H9 (cell line): ENCODE data around the gene SERPINA3. TPM values are rescaled to one million over a fixed set of nuclear protein-coding genes. Genes with fewer than 3 reads are reported as not detected.

ENCODE experiments used
- DNase-seq: peaks from one replicate; pipeline ENCODE4 v3.0.0-alpha.2; 2017
- H2AFZ ChIP-seq: one replicate; pipeline ENCODE4 v1.6.1; 2013; ENCODE audit warnings: mild to moderate bottlenecking, low read length, control low read depth, moderate library complexity
- H2AK5ac ChIP-seq: 2 replicates; pipeline ENCODE4 v1.6.1; 2013; ENCODE audit warnings: low read length, control low read depth, mixed read lengths; ENCODE audit not compliant: insufficient read length
- H2BK120ac ChIP-seq: one replicate; pipeline ENCODE4 v1.6.1; 2013; ENCODE audit warnings: low read depth, mild to moderate bottlenecking, low read length, control low read depth, inconsistent platforms; ENCODE audit not compliant: poor library complexity, severe bottlenecking
- H2BK12ac ChIP-seq: 2 replicates; pipeline ENCODE4 v1.6.1; 2013; ENCODE audit warnings: low read length, control low read depth, mixed read lengths, low read depth; ENCODE audit not compliant: insufficient read length
- H2BK15ac ChIP-seq: 2 replicates; pipeline ENCODE4 v1.6.1; 2013; ENCODE audit warnings: low read depth, low read length, control low read depth
- H2BK20ac ChIP-seq: one replicate; pipeline ENCODE4 v1.6.1; 2013; ENCODE audit warnings: low read depth, mild to moderate bottlenecking, low read length, control low read depth, inconsistent platforms; ENCODE audit not compliant: poor library complexity, severe bottlenecking
- H2BK5ac ChIP-seq: 2 replicates; pipeline ENCODE4 v1.6.1; 2013; ENCODE audit warnings: low read length, control low read depth, mixed read lengths; ENCODE audit not compliant: insufficient read length
- H3K14ac ChIP-seq: 2 replicates; pipeline ENCODE4 v1.6.1; 2013; ENCODE audit warnings: low read length, control low read depth; ENCODE audit not compliant: insufficient read depth
- H3K18ac ChIP-seq: 2 replicates; pipeline ENCODE4 v1.6.1; 2013; ENCODE audit warnings: low read depth, mild to moderate bottlenecking, mixed read lengths, low read length, control low read depth; ENCODE audit not compliant: insufficient read length
- H3K23ac ChIP-seq: 2 replicates; pipeline ENCODE4 v1.6.1; 2013; ENCODE audit warnings: low read length, control low read depth, mixed read lengths, low read depth; ENCODE audit not compliant: insufficient read length
- H3K23me2 ChIP-seq: 2 replicates; pipeline ENCODE4 v1.6.1; 2013; ENCODE audit warnings: low read depth, mild to moderate bottlenecking, mixed read lengths, low read length, control low read depth; ENCODE audit not compliant: insufficient read length, poor library complexity, severe bottlenecking
- H3K27ac ChIP-seq: 2 replicates; pipeline ENCODE4 v1.5.1; 2013; ENCODE audit warnings: low read length, control low read depth, mixed read lengths, low read depth; ENCODE audit not compliant: insufficient read length
- H3K27me3 ChIP-seq: 2 replicates; pipeline ENCODE4 v1.6.1; 2013; ENCODE audit warnings: low read length, control low read depth, inconsistent platforms; ENCODE audit not compliant: insufficient read depth
- H3K4ac ChIP-seq: 2 replicates; pipeline ENCODE4 v1.6.1; 2013; ENCODE audit warnings: low read depth, mild to moderate bottlenecking, control low read depth, inconsistent platforms, low read length, moderate library complexity
- H3K4me1 ChIP-seq: 2 replicates; pipeline ENCODE4 v1.6.1; 2013; ENCODE audit warnings: low read length, control low read depth, inconsistent platforms; ENCODE audit not compliant: insufficient read depth
- H3K4me2 ChIP-seq: 2 replicates; pipeline ENCODE4 v1.6.1; 2013; ENCODE audit warnings: low read length, control low read depth, mixed read lengths; ENCODE audit not compliant: insufficient read length, insufficient read depth
- H3K56ac ChIP-seq: 2 replicates; pipeline ENCODE4 v1.6.1; 2013; ENCODE audit warnings: low read depth, mild to moderate bottlenecking, mixed read lengths, low read length, control low read depth; ENCODE audit not compliant: insufficient read length
- H3K79me1 ChIP-seq: 2 replicates; pipeline ENCODE4 v1.6.1; 2013; ENCODE audit warnings: low read depth, mild to moderate bottlenecking, moderate library complexity, low read length, control low read depth, inconsistent platforms; ENCODE audit not compliant: insufficient read depth, poor library complexity, severe bottlenecking
- H3K79me2 ChIP-seq: 2 replicates; pipeline ENCODE4 v1.6.1; 2013; ENCODE audit warnings: low read length, control low read depth, inconsistent platforms; ENCODE audit not compliant: insufficient read depth
- H3K9ac ChIP-seq: 2 replicates; pipeline ENCODE4 v1.6.1; 2013; ENCODE audit warnings: low read length, control low read depth, mixed read lengths; ENCODE audit not compliant: insufficient read length; ENCODE audit errors: extremely low read depth
- H3K9me3 ChIP-seq: one replicate; pipeline ENCODE4 v1.6.1; 2013; ENCODE audit warnings: low read depth, low read length, inconsistent platforms; ENCODE audit not compliant: control insufficient read depth
- H3T11ph ChIP-seq: one replicate; pipeline ENCODE4 v1.6.1; 2013; ENCODE audit warnings: mild to moderate bottlenecking, low read length, control low read depth, inconsistent platforms
- H4K20me1 ChIP-seq: one replicate; pipeline ENCODE4 v1.6.1; 2013; ENCODE audit not compliant: control insufficient read depth, insufficient read length, insufficient read depth
- H4K5ac ChIP-seq: 2 replicates; pipeline ENCODE4 v1.6.1; 2013; ENCODE audit warnings: low read depth, mild to moderate bottlenecking, mixed read lengths, low read length, control low read depth; ENCODE audit not compliant: insufficient read length
- H4K8ac ChIP-seq: replicated peaks from 2 replicates; pipeline ENCODE4 v1.6.1; 2013; ENCODE audit warnings: low read length, control low read depth, mixed read lengths, low read depth; ENCODE audit not compliant: insufficient read length
- H4K91ac ChIP-seq: 2 replicates; pipeline ENCODE4 v1.6.1; 2013; ENCODE audit warnings: low read depth, mild to moderate bottlenecking, moderate library complexity, mixed read lengths, low read length, control low read depth; ENCODE audit not compliant: insufficient read length
- H3K27ac Mint-ChIP-seq, 3 experiments: 2 replicates in 2 of 3; 3 replicates in 1 of 3; pipeline ENCODE4 v1.8.0; 2020 to 2021; ENCODE audit warnings: mixed read lengths in 3 of 3, mild to moderate bottlenecking in 1 of 3, moderate library complexity in 1 of 3
- H3K27me3 Mint-ChIP-seq: 2 replicates; pipeline ENCODE4 v1.8.0; 2021; ENCODE audit warnings: low read depth, mild to moderate bottlenecking, moderate library complexity, mixed read lengths
- H3K36me3 Mint-ChIP-seq, 3 experiments: 2 replicates in 2 of 3; 3 replicates in 1 of 3; pipeline ENCODE4 v1.8.0; 2020 to 2021; ENCODE audit warnings: low read depth in 3 of 3, mixed read lengths in 3 of 3; ENCODE audit not compliant: insufficient read depth in 1 of 3
- H3K4me1 Mint-ChIP-seq, 2 experiments: 2 replicates each; pipeline ENCODE4 v1.8.0; 2020; ENCODE audit warnings: mixed read lengths in 2 of 2
- H3K4me3 Mint-ChIP-seq, 2 experiments: 2 replicates in 1 of 2; 3 replicates in 1 of 2; pipeline ENCODE4 v1.8.0; 2020 to 2021; ENCODE audit warnings: mild to moderate bottlenecking in 2 of 2, mixed read lengths in 2 of 2, moderate library complexity in 1 of 2
- H3K9me3 Mint-ChIP-seq, 2 experiments: 2 replicates in 1 of 2; 3 replicates in 1 of 2; pipeline ENCODE4 v1.8.0; 2020; ENCODE audit warnings: mild to moderate bottlenecking in 2 of 2, mixed read lengths in 2 of 2, moderate library complexity in 1 of 2
- WGBS: extraction: QIAGEN DNeasy Blood & Tissue Kit; methylation state at CpG from one replicate; pipeline ENCODE4 v1.1.7; 2013; ENCODE audit warnings: missing lambda C conversion rate, low lambda C conversion rate, mixed read lengths; ENCODE audit not compliant: insufficient read length; ENCODE audit errors: extremely low coverage; 5-methylcytosine and 5-hydroxymethylcytosine counted together
- total RNA-seq: library from RNA; stranded (reverse); gene quantifications from 2 replicates; pipeline ENCODE4 v1.2.1, GENCODE V29; 2021
- TF ChIP-seq, protein P1 (sequence below): fragments of 200-600 bp; sonication (generic); conservative IDR thresholded peaks from 3 replicates; pipeline ENCODE4 v1.8.0; 2021; ENCODE audit warnings: antibody characterized with exemption, mild to moderate bottlenecking

Gene SERPINA3
- total RNA-seq, 1 experiment from 2014 or later = not detected

DNA sequence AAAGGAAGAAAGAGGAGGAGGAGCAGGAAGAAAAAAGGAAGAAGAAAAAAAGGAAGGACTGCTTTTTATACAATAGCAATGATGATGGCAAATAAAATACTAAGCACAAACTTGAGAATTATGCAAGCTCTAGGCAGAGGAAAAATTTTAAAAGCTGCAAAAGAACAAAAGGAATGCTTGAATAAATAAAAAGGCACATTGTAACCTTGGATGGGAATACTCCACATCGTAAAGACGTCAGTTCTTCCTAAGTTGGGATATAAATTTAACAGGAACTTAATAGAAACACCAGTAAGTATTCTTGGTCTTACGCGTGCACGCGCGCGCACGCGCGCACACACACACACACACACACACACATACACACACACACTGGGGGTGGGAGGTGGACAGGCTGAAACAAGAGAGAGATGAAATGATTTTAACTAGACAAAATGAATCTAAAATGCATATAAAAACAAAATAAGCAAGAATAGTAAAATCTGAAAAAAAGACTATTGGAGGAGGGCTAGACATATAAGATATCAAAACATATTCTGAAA, 43.0 kb downstream of the SERPINA3 start:
- Histone ChIP-seq H2BK20ac (no peak overlapping the region), H4K91ac (no peak overlapping the region), H2BK15ac (no peak overlapping the region), H3K27ac (no peak overlapping the region), H3K4me2 (no peak overlapping the region), H3K4me1 (no peaks in the 10 kb centered on the region), H2BK120ac (no peak overlapping the region), H2BK5ac (no peak overlapping the region), H3K18ac (no peak overlapping the region), H3K79me1 (no peaks in the 10 kb centered on the region), H4K20me1 (no peaks in the 10 kb centered on the region), H2BK12ac (no peak overlapping the region), H3K27me3 (no peaks in the 10 kb centered on the region), H3K4ac (no peak overlapping the region), H3K9ac (no peak overlapping the region), H2AK5ac (no peak overlapping the region), H3T11ph (no peak overlapping the region), H3K79me2 (no peaks in the 10 kb centered on the region; the same call in 1 of the 2 replicates), H4K8ac (no peak overlapping the region), H2AFZ (no peak overlapping the region), H3K14ac (no peak overlapping the region), H3K9me3 (no peaks in the 10 kb centered on the region), H3K56ac (no peak overlapping the region), H4K5ac (no peak overlapping the region), H3K23me2 (no peaks in the 10 kb centered on the region), H3K23ac (no peak overlapping the region)
- WGBS = no CpG with 5 or more reads among the region's 11 CpGs
- H3K4me1 Mint-ChIP-seq = peaks cover 0 to 3% of the 10 kb centered on the region in 2 experiments; a peak in 1 of 4 replicates
- TF ChIP-seq, protein P1, sequence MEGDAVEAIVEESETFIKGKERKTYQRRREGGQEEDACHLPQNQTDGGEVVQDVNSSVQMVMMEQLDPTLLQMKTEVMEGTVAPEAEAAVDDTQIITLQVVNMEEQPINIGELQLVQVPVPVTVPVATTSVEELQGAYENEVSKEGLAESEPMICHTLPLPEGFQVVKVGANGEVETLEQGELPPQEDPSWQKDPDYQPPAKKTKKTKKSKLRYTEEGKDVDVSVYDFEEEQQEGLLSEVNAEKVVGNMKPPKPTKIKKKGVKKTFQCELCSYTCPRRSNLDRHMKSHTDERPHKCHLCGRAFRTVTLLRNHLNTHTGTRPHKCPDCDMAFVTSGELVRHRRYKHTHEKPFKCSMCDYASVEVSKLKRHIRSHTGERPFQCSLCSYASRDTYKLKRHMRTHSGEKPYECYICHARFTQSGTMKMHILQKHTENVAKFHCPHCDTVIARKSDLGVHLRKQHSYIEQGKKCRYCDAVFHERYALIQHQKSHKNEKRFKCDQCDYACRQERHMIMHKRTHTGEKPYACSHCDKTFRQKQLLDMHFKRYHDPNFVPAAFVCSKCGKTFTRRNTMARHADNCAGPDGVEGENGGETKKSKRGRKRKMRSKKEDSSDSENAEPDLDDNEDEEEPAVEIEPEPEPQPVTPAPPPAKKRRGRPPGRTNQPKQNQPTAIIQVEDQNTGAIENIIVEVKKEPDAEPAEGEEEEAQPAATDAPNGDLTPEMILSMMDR = no peak
- peaks cover 7% of the 10 kb centered on the region for H3K27me3 Mint-ChIP-seq
- peaks cover 4 to 7% of the 10 kb centered on the region in 2 experiments; a peak in 3 of 5 replicates for H3K9me3 Mint-ChIP-seq
- no peak overlapping the region for H3K27ac Mint-ChIP-seq
- no peak overlapping the region for H3K4me3 Mint-ChIP-seq
- H3K36me3 Mint-ChIP-seq = no peaks in the 10 kb centered on the region; a peak in 1 of 7 replicates
- DNase-seq = no peak
